RCC 7860 (cell line): Measurements from ENCODE around the gene OLFM4.
"Not testable (repeated sequence)": the region's sequence is repeated elsewhere in the genome, so short reads cannot be mapped to it uniquely, and the experiment has no call there.

Source experiments
- DNase-seq: peaks from one replicate; pipeline ENCODE4 v3.0.0-alpha.2; 2015; ENCODE audit warnings: low spot score
- FAIRE-seq: peaks from 2 replicates; lab custom pipeline; 2012; peaks lifted over from hg19 to GRCh38; lab: Jason Lieb, UNC

Gene OLFM4

DNA sequence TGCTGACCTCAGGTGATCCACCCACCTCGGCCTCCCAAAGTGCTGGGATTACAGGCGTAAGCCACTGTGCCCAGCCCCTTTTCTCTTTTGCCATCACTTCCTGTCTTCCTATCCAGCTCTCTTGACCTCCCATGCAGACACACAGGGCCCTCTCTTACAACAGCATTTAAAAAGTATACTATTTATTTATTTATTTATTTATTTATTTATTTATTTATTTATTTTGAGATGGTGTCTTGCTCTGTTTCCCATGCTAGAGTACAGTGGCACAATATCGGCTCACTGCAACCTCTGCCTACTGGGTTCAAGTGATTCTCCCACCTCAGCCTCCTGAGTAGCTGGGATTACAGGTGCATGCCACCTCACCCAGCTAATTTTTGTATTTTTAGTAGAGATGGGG, 14.6 kb upstream of the OLFM4 start:
- not testable (repeated sequence) for DNase-seq, FAIRE-seq

DNA sequence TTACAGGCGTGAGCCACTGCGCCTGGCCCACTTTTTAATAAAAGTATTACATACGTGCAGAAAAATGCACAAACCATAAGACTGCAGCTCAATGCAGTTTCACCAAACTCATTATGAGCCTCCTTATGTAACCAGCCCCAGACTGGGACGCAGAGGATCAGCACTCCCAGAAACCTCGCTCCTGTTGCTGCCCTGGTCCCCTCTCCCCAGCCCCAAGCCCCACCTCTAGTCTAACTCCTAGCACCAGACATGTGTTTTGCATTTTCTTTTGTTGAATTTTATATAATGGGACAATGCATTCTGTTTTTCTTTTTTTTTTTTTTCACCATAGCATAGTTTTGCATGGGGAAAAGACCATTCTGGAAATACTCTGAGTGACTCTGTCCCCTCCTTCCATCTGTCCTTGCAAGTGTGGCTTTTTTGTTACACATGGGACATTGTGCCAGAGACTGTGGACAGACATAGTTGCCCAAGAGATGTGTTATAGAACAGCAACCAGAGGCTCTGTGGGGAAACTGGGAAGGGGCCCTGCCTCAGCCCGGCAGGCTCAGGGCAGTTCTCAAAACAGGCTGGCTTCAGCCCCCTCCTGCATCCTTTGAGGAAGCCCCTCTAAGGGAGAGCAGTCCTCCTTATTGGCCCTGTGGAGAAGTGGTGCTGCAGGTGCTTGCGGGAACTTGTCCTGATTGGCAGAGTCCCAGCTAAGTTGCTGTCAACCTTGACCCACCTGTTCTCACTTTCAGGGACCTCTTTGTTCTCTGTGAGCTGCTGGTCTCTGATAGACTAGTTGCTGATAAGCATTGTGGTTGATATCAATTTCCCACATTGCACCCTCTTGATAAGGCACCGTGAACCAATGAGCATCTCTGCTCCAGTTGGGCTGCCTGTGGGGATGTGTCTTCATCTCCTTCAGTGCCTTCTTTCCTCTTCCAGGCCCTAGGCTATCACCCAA, 13.8 kb upstream of the OLFM4 start:
- FAIRE-seq, result no peak

GRCh38 chr13:53015971-53016370, 12.6 kb upstream of the OLFM4 start:
- no peak for FAIRE-seq
- DNase-seq, result no peak

More for the DNA sequence above, 13.8 kb upstream of the OLFM4 start:
- DNase-seq, result no peak

GRCh38 chr13:53017433-53017970, 11.1 kb upstream of the OLFM4 start:
- DNase-seq, result no peak
- no peak for FAIRE-seq

DNA sequence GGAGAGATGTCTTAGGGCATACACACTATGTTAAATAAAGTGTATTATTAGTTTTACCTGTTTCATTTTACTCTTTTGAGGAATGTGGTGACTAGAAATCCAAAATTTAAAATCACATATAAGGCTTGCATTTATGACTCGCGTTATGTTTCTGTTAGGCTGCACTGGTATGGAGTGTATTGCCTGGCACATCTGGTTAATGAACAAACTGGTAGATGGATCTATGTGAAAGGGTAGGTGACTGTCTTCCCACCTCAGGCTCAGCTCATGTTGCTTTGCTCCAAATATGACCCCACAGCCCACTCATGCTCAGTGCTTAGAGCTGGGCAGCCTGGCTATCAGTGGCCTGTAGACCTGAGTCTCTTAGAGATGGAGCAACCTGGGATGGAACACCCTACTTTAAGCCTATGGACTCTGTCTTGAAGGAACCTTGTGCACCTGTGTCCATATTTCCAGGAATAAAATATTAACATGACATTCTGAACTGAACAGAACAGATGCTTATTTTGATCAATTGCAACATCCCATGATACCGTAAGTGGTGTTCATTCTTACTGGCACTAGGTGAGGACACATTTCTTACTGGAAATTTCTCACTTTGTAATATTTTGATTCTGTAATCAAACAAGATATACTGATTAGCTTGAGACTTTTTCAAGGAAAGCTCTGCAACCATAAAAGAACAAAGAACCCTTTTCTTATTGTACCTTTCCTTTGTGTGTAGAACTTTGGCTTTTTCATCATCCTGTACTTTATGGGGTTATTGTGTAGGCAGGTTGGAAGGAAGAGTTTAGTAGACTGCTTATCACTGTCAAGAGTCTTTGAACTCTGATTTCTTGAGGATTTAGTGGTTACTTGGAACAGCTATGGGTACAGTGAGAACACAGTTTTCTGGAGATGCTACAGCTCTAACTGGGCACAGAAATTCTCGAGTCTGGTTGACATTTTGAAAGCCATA, 9.6 kb upstream of the OLFM4 start:
- DNase-seq (no peak), FAIRE-seq (no peak)

GRCh38 chr13:53020764-53021335, 7.8 kb upstream of the OLFM4 start:
- no peak for DNase-seq
- no peak for FAIRE-seq

GRCh38 chr13:53023246-53023645, 5.4 kb upstream of the OLFM4 start:
- FAIRE-seq (no peak), DNase-seq (no peak)

DNA sequence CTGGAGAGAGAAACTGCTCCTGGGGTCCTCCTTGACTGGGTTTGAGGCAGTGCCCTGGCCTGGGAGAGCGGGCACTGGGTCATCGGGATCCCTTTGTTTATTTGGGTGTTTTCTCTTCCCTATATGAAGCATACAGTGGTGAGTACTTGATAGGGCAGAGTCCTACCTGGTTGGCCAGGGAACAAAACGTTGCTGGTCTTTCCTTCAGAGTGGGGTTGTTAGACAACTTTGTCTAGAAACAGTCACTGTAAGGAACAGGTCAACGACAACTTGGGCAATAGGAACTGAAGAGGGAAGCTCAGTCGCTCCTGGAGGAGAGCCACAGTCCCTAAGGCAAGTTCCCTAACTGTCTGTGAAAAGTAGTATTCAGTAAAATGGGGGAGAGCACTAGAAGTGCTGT, 550 bp upstream of the OLFM4 start:
- FAIRE-seq (no peak), DNase-seq (no peak)

GRCh38 chr13:53032849-53033248, 4.2 kb downstream of the OLFM4 start:
- no peak for FAIRE-seq
- no peak for DNase-seq

DNA sequence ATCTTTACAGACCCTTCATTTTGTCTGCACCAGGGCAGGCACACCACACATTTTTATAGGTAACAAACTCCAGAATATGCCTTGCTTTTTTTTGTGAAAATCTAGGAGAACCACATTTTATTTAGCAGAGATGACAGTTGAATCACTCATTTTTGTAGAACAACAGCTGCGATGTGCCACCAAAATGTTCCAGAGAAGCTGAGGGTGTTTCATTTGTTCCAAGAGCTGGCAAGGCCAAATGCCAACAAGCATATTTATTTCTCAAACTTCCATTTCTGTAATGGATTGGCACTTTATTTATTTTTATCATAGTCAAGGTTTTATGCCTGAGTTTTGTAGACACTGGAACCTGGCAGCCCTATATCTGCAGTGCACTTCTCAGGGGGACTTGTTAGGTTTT, 10.4 kb downstream of the OLFM4 start:
- DNase-seq, result no peak
- FAIRE-seq, result no peak

GRCh38 chr13:53041968-53042516, 13.4 kb downstream of the OLFM4 start:
- DNase-seq, result no peak
- FAIRE-seq, result no peak

GRCh38 chr13:53042877-53043276, 14.3 kb downstream of the OLFM4 start:
- no peak for FAIRE-seq
- no peak for DNase-seq

DNA sequence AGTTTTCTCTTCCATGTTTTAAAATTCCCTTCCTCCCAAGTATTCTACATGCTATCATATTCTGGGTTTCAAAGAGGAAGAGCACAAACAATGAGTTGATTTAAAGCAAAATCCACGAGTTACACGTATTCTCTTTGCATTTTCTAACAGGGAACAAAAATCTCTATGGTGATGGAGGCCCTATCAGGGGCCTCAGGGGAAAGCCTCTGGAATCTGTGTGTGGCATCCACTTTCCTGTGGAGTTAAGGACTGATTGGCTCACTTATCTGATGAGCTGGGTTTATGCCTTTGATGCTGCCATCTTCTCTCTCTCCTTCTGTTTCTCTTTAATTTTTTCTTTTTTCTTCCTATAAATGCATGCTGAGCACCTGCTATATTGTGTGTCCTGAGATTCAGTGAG, 14.8 kb downstream of the OLFM4 start:
- DNase-seq (no peak), FAIRE-seq (no peak)

DNA sequence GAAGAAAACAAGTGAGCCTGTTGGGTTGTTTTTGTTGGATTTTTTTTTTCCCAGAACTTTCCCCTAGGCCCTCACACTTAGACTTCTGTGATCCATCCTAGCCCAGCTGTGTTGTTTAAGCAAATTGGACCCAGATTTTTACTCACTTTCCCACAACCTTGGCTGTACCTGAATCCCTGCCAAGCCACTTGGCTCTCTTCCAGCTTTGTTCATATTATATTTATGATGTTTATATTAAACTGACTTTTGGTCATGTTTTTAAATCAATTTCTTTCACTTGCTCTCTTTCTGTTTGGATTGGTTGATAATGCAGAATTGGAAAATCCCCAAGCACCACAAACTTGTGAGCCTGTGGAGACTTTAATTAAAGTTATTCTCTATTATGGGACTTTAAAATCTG, 16.6 kb downstream of the OLFM4 start:
- no peak for DNase-seq
- no peak for FAIRE-seq

DNA sequence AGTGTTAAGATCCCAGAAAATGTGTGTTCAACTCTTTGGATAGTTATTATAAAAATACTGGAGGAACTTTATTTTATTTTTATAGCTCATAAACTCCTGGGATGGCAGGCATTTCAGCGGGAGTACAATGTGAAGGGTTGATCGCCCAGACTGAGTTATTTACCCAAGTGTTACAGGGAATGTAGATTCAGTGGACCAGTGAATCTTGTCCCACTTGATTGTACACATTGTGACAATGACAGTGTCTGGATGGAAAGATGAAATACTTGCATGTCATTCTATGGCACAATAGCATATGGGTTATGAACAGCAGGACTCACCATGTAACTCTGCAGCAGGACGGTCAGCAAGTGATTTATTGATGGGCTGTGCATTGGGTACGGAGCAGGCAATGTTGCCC, 20.3 kb downstream of the OLFM4 start:
- FAIRE-seq (no peak), DNase-seq (no peak)

GRCh38 chr13:53050151-53050550, 21.5 kb downstream of the OLFM4 start:
- no peak for DNase-seq
- no peak for FAIRE-seq

DNA sequence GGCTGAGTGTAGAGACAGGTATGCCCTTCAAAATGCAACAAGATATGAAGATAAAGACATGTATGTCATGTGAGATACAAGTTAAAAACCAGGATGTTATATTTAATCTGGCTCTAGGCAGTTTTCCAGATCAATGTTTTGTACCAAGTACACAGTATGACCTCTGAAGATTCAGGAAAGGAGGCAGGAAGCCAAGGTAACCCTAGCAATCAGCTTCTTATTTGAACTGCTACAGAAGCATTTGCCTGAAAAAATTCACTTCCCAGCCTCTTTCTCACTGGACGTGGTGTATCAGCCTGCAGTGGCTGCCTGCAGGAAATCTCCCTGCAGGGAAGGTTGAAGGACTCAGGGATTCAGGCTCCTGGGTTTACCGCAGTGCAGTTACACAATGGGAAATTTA, 24.1 kb downstream of the OLFM4 start:
- DNase-seq (no peak), FAIRE-seq (no peak)

DNA sequence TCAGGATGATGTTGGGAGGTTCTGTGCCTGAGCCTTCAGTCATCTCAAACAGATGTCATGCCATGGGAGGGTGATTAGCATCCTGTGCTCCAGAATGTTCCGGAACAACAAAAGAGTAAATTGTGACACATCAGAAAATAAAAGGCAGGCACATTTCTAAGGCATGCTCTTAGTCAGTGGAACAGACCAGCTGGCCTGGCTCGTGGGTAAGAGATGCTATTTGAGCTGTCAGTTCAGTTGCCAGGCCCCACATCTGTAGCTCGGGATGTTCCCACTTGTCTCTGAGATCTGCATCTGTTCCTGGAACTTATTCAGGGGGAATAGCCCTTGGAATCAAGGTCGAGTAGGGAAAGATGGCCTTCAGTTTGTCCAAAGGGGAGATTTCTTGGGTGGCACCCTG, 26.0 kb downstream of the OLFM4 start:
- FAIRE-seq (no peak), DNase-seq (no peak)

DNA sequence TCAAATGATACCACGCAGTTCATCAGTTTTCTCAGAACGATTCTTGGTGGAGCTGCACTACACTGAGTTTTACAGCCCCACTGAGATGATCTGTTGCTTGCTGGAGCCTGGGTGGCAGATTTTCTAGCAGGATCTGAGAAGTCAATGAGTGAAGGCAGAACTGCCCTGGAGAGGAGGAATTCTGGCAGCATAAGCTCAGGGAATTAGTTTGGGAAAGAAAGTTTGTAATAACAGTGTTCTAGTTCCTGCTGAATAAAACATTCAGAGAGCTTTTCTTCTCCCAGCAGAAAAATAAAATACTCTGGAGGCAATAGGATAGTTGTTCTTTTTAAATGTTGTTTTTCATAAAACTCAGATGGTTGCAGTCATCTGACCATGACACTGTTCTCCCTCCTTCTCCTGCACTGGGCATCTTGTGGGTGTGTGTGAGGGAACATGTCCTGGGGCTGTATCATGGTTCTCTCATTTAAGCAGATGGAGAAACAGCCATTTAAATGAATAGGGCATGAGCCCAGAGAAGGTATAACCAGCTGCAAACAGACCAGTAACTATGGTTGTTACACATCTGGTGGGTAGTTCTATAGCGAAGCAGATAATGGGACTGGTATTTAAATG, 29.6 kb downstream of the OLFM4 start:
- no peak for DNase-seq
- no peak for FAIRE-seq

DNA sequence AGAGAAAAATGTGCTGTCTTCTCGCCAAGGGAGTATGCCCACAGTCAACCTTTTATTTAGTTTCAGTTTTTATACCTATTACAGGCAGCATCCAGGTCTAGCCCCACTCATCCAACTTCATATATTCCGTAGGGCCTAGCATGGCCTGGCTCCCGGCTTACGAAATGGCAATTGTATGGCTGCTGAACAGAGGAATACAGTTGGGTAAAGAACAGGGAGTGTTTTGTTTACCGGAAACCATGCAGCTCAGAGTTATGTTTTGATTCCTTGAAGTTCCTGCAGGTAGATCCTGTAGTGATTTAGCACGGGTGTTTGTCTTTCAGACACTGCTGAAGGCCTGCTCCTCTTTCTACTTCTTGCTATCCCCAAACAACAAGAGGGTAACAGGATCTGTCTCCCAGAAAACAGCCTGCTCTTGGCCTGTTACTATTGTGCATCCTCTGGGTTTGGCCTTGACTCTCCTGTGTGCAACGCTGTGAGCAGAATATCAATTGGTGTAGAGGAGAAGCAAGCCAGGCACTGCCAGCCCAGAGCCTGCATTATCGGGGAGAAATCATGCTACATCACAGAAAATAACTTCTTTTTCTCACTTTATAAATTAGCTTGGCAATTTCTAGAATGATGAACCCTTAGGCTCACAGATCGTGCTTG, 32.4 kb downstream of the OLFM4 start:
- FAIRE-seq (no peak), DNase-seq (no peak)
